NCI-H446 treated with DMSO at 0.1 percent for 48 hours (cell line): ENCODE results near the gene CMTM8.

Experiments used
- DNase-seq: peaks from one replicate; lab custom pipeline; 2025; lab: John Stamatoyannopoulos, UW

CMTM8 gene

DNA sequence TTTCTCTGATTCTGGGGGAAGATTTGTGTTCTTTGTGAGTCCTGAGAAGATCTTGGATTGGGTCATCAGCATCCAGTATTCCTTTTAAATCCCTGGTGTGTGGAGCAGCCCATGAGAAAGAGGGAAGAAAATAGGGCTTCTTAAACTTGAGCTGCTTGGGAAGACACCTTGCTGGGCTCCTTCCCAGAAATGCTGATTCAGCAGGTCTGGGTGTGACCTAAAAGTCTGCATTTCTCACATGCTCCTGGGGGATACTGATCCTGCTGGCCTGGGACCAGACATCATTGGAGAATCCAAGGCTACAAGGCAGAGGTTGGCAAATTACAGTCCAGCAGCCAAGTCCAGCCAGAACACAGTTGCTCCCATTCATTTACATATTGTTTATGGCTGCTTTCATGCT lies 99.0 kb downstream of the CMTM8 start:
- DNase-seq, result no peak

DNA sequence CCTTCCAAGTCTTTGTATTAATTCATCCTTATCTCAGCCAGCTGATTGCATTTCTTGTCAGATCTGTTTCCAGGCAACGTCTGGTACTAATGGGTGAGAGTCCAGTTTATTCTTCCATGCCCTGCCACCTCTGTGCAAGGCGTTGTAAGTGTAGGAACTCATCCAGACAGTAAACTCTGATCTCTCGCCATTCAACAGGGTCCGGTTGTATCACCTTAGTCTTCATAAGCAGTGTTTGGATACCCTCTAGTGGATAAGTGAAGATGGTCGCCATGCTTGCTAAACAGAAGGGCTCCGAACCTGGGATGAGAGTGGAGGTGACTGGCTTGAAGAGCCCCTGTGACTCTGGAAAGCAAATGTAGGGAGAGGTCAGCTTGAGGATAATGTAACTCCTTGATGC lies 101.6 kb downstream of the CMTM8 start:
- no peak for DNase-seq

DNA sequence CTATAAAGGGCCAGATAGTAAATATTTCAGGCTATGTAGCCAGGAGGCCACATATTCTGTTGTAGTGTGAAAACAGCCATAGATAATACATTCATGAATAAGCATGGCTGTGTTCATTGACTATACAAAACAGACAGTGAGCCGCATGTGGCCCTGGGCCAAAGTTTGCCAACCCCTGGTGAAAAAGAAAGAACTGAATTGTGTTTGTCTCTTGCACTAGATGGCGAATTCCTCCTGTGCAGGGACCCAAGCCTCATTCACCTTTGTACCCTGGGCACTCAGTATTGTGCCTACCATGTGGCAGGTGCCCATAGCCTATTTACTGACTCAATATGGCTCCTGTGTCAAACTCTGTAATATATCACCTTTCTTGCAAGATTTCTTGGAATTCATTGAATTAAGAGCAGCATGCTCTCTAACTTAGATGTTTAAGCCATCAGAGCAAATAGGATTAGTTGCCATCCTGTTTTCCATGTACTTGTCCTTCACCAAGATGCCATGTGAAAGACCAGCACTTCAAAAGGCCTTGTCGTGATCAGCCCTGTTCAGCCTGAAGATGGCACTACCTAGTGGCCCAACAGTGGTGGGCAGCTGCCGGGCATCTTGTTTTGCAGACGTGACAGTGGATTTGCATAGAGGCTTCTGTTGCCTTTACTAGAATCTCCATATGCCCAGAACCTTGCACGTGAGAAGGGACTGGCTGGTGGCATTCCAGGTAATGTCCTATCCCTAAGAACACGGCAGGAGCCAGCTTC lies 102.3 kb downstream of the CMTM8 start:
- no peak for DNase-seq

GRCh38 chr3:32347343-32348125 lies 109.1 kb downstream of the CMTM8 start:
- DNase-seq, result no peak

DNA sequence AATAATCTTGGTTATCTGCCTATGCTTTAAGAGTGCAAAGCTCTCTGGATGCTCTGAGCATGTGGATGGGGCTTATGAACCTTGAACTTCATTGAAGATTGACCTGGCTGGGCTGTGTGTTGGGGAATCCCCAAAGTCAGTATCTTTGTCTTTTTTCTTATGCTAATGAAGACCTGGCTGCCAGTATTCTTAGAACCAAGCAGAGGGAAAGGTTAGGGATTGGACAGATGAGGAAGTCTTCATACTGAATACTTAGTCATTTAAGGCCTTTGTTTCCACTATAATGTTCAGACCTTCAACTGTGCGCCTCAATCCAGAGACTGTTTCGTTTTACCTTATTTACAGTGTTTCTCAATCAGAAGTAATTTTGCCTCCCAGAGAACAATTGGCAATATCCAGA lies 110.7 kb downstream of the CMTM8 start:
- no peak for DNase-seq

- no peak for DNase-seq
These were observed 114.1 kb downstream of the CMTM8 start for GRCh38 chr3:32352563-32352962.

GRCh38 chr3:32353351-32353750 lies 114.9 kb downstream of the CMTM8 start:
- no peak for DNase-seq

DNA sequence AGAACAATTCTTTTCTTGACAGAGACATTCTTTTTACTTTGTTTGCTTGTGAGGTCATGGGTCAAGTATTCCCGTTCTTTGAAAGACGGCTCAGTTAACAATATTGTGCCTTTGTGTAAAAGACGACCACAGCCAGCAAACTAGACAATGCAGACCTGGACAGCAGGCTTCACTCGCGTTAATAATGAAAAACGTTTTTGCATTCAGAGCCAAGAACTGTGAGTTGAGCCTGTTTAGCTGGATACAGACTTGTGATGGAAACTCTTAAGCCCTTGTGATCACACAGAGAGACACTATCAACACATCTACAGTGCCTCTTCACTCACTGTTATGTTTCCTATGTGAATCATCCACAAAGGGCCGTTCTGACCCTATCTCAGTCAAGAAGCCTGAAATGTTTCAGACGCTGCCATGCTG lies 115.9 kb downstream of the CMTM8 start:
- no peak for DNase-seq

GRCh38 chr3:32355751-32356291 lies 117.3 kb downstream of the CMTM8 start:
- DNase-seq, result no peak

DNA sequence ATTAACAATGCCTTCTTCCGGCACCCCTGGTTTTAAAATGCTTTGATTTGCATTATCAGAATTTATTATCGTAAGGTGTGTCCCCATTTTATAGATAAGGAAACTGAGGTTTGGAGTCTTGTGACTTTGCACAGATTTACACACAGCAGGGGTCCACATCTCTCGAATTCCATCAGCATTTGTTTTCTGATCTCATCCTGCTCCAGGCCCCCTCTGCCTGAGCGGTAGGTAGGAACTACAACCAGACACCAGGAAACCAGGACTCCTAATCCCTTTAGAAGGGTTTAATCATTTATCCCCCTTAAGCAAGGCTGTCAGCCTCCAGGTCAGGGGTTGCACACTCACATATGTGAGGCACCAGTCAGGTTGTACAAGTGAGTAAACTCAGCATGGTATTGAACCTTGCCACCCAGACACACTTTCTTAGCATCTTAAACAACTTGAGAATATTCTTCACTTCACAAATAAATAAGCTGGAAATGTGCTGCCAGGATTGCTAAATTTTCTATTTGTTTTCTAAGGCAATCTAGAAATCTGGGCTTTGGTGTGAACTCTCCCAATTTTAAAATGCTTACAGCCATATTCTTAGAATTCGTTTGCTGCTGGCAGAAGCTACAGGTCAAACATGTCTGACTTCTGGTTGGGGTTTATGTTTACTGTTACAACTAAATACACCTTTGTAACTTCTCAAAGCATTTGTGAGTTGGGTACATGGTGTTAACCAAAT lies 121.4 kb downstream of the CMTM8 start:
- no peak for DNase-seq

DNA sequence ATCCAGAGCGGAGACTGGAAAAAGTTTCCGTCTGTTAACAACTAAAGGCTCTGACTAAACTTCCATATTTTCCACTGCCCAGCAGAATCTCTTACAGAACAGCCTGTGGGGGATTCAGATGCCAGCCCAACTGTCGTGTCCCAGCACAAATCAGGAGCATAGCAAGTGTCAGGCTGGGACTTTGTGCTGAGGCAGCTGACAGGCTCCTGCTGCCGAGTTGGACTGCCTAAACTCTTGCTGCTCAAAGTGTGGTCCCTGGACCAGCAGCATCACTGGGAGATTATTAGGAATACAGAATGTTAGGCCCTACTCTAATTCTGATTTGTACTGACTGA lies 122.0 kb downstream of the CMTM8 start:
- no peak for DNase-seq

- no peak for DNase-seq
These were observed 128.3 kb downstream of the CMTM8 start for GRCh38 chr3:32366638-32367397.

DNA sequence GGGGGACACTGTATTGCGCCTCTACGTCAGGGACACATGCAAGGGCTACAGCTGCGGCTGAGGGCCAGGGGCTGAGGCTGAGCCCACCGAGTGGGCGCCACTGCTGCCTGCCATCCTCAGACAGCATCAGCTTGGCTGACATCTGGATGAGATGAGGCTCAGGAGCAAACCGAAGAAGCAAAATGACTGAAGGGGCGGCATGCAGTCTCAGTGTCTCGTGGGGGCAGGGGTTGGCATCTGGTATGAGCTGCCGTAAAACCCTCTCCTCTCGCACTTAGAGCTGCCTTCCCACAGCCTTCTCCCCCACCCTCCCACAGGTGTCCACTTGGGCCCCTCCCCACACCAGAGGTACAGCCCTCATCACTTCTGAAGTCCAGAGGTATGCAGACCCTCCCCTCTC lies 129.0 kb downstream of the CMTM8 start:
- DNase-seq, result no peak

GRCh38 chr3:32371461-32372212 lies 133.2 kb downstream of the CMTM8 start:
- no peak for DNase-seq

DNA sequence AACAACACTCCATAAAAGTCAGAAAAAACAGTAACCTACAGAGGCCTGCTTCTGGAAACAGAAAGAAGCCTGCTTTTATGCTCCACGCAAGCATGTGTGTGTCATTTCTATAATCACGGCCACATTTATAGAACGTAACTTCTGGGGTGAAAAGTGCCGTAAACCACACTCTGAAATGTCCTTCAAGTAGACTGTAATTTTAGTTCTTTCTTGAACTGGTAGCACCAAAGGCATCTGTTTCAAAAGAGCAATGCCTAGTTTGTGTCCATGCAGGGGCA lies 133.7 kb downstream of the CMTM8 start:
- DNase-seq, result no peak

- no peak for DNase-seq
These were observed 134.8 kb downstream of the CMTM8 start for GRCh38 chr3:32373276-32373675.

GRCh38 chr3:32373844-32374243 lies 135.4 kb downstream of the CMTM8 start:
- no peak for DNase-seq

DNA sequence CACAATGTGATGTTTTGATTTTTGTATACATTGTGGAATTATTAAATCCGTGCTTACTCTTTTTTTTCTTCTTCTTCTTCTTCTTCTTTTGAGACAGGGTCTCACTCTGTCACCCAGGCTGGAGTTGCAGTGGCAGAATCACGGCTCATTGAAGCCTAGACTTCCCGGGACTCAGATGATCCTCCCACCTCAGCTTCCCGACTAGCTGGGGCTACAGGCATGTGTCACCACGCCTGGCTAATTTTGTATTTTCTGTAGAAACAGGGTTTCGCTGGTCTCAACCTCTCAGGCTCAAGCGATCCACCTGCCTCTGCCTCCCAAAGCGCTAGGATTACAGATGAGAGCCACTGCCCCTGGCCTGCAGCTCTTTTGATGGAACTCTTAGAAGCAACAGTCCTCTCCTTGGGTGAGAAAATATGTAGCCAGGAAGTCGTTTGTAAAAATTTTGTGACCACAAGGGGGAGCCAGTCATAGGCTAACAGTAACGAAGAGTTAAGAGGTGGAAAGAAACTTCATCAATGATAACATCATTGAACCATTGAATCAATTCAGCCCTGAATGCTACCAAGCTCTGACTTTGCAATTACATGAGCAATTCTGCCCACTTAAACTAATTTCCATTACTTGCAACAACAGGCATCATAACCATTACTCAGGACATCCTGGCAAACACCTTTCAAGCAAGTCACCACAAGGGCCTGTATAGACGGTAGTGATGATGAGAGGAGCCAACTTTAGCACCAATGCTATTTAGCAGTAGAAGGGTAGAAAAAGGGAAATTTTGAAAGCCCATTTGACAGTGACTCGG lies 136.5 kb downstream of the CMTM8 start:
- no peak for DNase-seq

- no peak for DNase-seq
These were observed 137.1 kb downstream of the CMTM8 start for GRCh38 chr3:32375596-32375930.

- no peak for DNase-seq
These were observed 137.6 kb downstream of the CMTM8 start for GRCh38 chr3:32376115-32376514.
